ENCODE data around the gene AIFM2. TPM values are rescaled to one million over a fixed set of nuclear protein-coding genes. Genes with fewer than 3 reads are reported as not detected.

Gene AIFM2
- total RNA-seq, 1 experiment from 2014 or later: 16.6 TPM

DNA sequence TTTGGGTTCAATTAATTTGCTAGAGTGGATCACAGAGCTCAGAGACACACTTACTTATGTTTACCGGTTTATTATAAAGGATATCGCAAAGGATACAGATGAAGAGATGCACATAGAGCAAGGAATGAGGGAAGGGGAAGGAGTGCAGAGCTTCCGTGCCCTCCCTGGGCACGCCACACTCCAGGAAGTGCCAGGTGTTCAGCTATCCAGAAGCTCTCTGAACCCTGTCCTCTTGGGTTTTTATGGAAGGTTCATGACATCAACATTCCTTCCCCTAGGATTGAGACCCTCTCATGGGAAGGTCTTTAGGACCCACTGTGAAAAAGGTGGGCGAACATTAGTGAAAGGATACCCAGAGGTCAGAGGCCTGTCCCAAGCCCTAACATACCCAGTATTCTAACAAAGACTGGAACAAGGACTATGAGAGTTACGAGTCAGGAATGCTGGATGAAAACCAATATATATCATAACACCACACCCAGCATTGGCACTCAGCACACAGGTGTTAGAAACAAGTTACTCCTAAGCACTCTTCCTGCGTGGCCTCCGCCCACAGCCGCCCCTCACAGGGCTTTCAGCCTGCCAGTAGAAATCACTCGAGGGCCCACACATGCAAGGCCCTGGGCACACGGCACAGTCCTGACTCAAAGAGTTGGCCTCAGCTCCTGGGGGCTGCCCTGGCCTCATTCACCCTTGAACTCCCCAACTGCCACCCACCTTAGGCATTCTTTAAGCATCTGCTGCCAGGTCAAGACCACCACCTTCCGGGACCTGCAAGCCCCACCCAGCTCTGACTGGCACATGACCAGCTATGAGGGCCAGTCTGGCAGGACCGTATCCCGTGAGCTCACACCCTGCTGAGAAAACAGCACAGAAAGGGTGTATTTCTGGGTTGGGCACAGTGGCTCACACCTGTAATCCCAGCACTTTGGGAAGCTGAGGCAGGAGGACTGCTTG lies 5.6 kb upstream of the AIFM2 start:
- Histone ChIP-seq H3K36me3 (ENCODE audit: control insufficient read depth, insufficient read depth, low read length) (no peaks in the 10 kb centered on the region), H3K4me3 (ENCODE audit: low read depth in 2 of 2, low read length in 2 of 2) (no peak overlapping the region), H3K27ac (ENCODE audit: low read length) (no peak overlapping the region), H3K9me3 (ENCODE audit: control insufficient read depth, insufficient read depth, low read depth, low read length) (no peaks in the 10 kb centered on the region), H3K27me3 (ENCODE audit: control insufficient read depth, insufficient read depth, low read length) (no peaks in the 10 kb centered on the region), H3K4me1 (ENCODE audit: control insufficient read depth, insufficient read depth, low read length) (peaks cover 1% of the 10 kb centered on the region)
- intact Hi-C loops (cut with micrococcal nuclease; ENCODE audit: unreplicated experiment) (no loop called here), in situ Hi-C loops (cut with HindIII; ENCODE audit: low pct_unique_long_range_greater_than_20kb, low sequenced_read_pairs) (no loop called here)
- CTCF ChIA-PET: interaction anchor here (0.7 kb wide), 1 partner anchor 13 kb away, joined by 8 read pairs; no protein-coding TSS in a partner anchor
- TF ChIP-seq, protein P1, sequence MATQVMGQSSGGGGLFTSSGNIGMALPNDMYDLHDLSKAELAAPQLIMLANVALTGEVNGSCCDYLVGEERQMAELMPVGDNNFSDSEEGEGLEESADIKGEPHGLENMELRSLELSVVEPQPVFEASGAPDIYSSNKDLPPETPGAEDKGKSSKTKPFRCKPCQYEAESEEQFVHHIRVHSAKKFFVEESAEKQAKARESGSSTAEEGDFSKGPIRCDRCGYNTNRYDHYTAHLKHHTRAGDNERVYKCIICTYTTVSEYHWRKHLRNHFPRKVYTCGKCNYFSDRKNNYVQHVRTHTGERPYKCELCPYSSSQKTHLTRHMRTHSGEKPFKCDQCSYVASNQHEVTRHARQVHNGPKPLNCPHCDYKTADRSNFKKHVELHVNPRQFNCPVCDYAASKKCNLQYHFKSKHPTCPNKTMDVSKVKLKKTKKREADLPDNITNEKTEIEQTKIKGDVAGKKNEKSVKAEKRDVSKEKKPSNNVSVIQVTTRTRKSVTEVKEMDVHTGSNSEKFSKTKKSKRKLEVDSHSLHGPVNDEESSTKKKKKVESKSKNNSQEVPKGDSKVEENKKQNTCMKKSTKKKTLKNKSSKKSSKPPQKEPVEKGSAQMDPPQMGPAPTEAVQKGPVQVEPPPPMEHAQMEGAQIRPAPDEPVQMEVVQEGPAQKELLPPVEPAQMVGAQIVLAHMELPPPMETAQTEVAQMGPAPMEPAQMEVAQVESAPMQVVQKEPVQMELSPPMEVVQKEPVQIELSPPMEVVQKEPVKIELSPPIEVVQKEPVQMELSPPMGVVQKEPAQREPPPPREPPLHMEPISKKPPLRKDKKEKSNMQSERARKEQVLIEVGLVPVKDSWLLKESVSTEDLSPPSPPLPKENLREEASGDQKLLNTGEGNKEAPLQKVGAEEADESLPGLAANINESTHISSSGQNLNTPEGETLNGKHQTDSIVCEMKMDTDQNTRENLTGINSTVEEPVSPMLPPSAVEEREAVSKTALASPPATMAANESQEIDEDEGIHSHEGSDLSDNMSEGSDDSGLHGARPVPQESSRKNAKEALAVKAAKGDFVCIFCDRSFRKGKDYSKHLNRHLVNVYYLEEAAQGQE (IDR thresholded peaks at IDR 0.05; ENCODE audit: insufficient read depth in 1 of 2, low read depth in 2 of 2, low read length in 1 of 2): no peak
- TF ChIP-seq TCF7L2 (IDR thresholded peaks at IDR 0.05; ENCODE audit: low read depth, low read length) (no peak), POLR2AphosphoS5 (IDR thresholded peaks at IDR 0.05; ENCODE audit: low read depth, low read length) (no peak; the same call in 1 of the 2 replicates), SIN3A (IDR thresholded peaks at IDR 0.05; ENCODE audit: borderline replicate concordance, insufficient read depth, low read depth, low read length) (no peak)
- TF ChIP-seq, protein P2, sequence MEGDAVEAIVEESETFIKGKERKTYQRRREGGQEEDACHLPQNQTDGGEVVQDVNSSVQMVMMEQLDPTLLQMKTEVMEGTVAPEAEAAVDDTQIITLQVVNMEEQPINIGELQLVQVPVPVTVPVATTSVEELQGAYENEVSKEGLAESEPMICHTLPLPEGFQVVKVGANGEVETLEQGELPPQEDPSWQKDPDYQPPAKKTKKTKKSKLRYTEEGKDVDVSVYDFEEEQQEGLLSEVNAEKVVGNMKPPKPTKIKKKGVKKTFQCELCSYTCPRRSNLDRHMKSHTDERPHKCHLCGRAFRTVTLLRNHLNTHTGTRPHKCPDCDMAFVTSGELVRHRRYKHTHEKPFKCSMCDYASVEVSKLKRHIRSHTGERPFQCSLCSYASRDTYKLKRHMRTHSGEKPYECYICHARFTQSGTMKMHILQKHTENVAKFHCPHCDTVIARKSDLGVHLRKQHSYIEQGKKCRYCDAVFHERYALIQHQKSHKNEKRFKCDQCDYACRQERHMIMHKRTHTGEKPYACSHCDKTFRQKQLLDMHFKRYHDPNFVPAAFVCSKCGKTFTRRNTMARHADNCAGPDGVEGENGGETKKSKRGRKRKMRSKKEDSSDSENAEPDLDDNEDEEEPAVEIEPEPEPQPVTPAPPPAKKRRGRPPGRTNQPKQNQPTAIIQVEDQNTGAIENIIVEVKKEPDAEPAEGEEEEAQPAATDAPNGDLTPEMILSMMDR (IDR thresholded peaks at IDR 0.05): no peak
- DNase-seq (ENCODE audit: low read depth, low spot score): no peak
- no TSS peak for BruUV-seq (replicated peaks)
- no peak for ATAC-seq
- POLR2A ChIA-PET: interaction anchor here (0.5 kb wide), 1 partner anchor 8 kb away, joined by 3 read pairs; no protein-coding TSS in a partner anchor

DNA sequence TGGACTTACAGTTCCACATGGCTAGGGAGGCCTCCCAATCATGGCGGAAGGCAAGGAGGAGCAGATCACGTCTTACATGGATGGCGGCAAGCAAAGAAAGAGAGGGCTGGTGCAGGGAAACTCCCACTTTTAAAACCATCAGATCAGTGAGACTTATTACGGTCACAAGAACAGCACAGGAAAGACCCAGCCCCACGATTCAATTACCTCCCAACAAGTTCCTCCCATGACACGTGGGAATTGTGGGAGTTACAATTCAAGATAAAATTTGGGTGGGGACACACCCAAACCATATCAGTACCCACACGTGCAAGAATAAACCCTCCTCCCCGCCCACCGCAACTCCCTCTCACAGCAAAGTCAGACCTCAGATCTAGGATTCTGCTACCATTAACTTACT lies 4.5 kb upstream of the AIFM2 start:
- H3K27me3 ChIP-seq (ENCODE audit: control insufficient read depth, insufficient read depth, low read length): no peaks in the 10 kb centered on the region
- no peak overlapping the region for H3K4me3 ChIP-seq (ENCODE audit: low read depth in 2 of 2, low read length in 2 of 2)
- intact Hi-C loops (cut with micrococcal nuclease; ENCODE audit: unreplicated experiment): no loop called here
- ChIA-PET POLR2A (no interaction called here), CTCF (no interaction called here)
- no TSS peak for BruUV-seq (replicated peaks)
- TF ChIP-seq, protein P1 (IDR thresholded peaks at IDR 0.05; ENCODE audit: insufficient read depth in 1 of 2, low read depth in 2 of 2, low read length in 1 of 2): no peak
- TF ChIP-seq SIN3A (IDR thresholded peaks at IDR 0.05; ENCODE audit: borderline replicate concordance, insufficient read depth, low read depth, low read length): no peak
- TF ChIP-seq, protein P2 (IDR thresholded peaks at IDR 0.05): no peak
- no peak for TF ChIP-seq TCF7L2 (IDR thresholded peaks at IDR 0.05; ENCODE audit: low read depth, low read length)
- TF ChIP-seq POLR2AphosphoS5 (IDR thresholded peaks at IDR 0.05; ENCODE audit: low read depth, low read length): no peak
- ATAC-seq (no peak), DNase-seq (ENCODE audit: low read depth, low spot score) (no peak)
- H3K36me3 ChIP-seq (ENCODE audit: control insufficient read depth, insufficient read depth, low read length): no peaks in the 10 kb centered on the region
- in situ Hi-C loops (cut with HindIII; ENCODE audit: low pct_unique_long_range_greater_than_20kb, low sequenced_read_pairs): no loop called here
- peaks cover 5% of the 10 kb centered on the region for H3K4me1 ChIP-seq (ENCODE audit: control insufficient read depth, insufficient read depth, low read length)
- no peaks in the 10 kb centered on the region for H3K9me3 ChIP-seq (ENCODE audit: control insufficient read depth, insufficient read depth, low read depth, low read length)
- no peak overlapping the region for H3K27ac ChIP-seq (ENCODE audit: low read length)

Data from Panc1 (cell line).